C4-2B (cell line): ENCODE data around the gene SPAAR.

ENCODE experiments used
- ZFX ChIP-seq: fragments of 450-650 bp; IDR thresholded peaks from 2 replicates; pipeline ENCODE4 v1.6.1; 2017
- TF ChIP-seq, protein P1 (sequence below): fragments of 450-650 bp; conservative IDR thresholded peaks from 2 replicates; pipeline ENCODE4 v1.5.1; 2017; ENCODE audit warnings: mild to moderate bottlenecking

DNA sequence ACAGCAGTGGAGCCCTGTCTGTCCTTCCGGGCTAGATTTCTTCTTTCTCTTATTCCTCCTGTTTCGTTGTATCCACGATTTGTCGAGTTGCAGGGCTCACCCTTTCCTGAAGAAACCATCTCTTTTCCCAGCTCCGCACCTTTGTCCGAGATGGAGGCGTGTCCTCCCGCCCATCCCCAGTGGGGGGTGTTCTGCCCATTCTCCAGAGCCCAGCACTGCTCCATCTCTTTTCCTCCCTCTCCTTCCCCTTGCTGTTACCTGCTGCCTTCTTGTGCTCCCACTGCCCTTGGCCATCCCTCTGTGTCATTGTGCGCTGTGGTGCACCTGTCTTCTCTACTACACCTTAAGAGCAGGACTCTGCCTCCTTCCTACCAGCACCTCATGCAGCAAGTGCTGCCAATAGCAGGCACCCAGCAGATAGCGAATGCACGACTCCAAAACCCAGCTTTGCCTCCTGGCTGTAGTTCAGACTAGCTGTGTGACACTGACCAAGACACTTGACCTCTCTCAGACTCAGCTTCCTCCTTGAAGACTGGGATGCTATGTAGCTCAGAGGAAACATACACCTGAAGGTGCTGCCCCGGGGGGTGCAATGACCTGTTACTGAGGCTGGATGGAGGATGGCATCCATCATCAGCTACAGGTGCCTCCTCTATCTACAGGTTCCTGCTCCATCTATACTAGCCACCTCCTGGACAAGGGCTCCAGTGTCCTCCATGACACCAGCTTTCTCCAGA lies 48.0 kb upstream of the SPAAR start:
- TF ChIP-seq, protein P1, sequence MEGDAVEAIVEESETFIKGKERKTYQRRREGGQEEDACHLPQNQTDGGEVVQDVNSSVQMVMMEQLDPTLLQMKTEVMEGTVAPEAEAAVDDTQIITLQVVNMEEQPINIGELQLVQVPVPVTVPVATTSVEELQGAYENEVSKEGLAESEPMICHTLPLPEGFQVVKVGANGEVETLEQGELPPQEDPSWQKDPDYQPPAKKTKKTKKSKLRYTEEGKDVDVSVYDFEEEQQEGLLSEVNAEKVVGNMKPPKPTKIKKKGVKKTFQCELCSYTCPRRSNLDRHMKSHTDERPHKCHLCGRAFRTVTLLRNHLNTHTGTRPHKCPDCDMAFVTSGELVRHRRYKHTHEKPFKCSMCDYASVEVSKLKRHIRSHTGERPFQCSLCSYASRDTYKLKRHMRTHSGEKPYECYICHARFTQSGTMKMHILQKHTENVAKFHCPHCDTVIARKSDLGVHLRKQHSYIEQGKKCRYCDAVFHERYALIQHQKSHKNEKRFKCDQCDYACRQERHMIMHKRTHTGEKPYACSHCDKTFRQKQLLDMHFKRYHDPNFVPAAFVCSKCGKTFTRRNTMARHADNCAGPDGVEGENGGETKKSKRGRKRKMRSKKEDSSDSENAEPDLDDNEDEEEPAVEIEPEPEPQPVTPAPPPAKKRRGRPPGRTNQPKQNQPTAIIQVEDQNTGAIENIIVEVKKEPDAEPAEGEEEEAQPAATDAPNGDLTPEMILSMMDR: no peak
- TF ChIP-seq ZFX: no peak
